Activated CD8-positive, alpha-beta memory T cell treated with anti-CD3 and anti-CD28 coated beads, Interleukin-2, amount 50 U/mL, for 4 hours (primary cell): ENCODE measurements around the gene PDE6A.

Source experiments
- DNase-seq: peaks from one replicate; pipeline ENCODE4 v3.0.0-alpha.2; 2020

The PDE6A gene

GRCh38 chr5:149924486-149924885 lies 20.1 kb downstream of the PDE6A start:
- DNase-seq, result no peak

DNA sequence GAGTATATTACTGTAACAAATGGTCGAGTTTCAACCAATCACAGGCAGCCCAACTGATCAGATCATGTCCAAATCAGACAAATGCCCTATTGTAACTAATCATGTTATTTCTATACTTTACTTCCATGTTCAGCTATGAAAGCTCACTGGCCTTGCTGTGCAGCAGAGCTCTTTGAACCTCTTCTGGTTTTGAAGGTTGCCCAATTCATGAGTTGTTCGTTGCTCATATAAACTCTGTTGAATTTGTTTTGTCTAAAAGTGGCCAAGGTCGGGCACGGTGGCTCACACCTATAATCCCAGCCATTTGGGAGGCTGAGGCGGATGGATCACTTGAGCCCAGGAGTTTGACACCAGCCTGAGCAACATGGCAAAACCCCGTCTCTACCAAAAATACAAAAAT lies 21.6 kb downstream of the PDE6A start:
- no peak for DNase-seq

DNA sequence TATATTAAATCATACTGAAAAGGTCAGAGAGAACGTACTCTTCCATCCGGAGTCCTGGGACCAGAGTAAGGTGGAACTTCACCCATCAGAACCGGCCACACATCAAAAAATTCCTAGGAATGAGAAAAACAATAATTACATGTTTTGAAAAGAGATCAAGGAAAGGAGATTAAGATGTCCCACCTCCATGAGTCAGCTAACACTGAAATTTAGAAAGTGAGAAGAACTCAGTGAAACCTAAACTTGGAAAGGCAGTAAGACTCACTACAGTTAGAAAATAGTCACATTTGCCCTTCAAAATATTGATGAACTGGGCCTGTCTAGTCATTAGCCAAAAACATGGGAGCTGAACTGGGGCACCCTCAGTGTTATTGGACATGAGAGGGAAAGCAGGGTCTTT lies 23.0 kb downstream of the PDE6A start:
- no peak for DNase-seq

DNA sequence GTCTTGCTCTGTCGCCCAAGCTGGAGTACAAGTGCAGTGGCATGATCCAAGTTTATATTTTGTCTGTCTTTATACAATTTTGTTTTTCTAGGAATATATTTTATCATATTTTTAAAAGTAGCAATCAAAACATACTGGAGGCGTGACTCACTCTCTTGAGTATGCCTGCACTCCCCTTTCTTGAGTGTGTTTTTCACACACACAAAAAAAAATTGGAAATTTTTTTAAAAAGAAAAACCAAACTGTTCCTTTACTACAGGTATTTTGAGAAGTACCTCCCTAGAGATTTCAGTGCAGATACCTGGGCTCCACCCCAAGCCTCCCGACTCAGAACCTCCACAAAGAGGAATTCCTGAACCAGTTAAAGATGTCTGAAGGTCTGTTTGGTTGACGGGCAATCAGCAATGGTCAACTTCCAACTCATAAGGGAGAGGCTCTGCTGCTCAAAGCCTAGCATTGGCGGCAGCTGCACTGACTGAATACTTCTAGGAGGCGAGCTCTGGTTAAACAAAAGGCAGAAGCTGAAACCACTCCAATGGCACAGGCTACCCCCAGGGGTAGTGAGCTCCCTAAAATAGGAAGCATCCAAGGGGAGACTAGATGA lies 27.4 kb downstream of the PDE6A start:
- no peak for DNase-seq

- DNase-seq, result no peak
Measured at GRCh38 chr5:149916334-149917072, 28.1 kb downstream of the PDE6A start.

GRCh38 chr5:149915392-149916260 lies 29.0 kb downstream of the PDE6A start:
- no peak for DNase-seq

DNA sequence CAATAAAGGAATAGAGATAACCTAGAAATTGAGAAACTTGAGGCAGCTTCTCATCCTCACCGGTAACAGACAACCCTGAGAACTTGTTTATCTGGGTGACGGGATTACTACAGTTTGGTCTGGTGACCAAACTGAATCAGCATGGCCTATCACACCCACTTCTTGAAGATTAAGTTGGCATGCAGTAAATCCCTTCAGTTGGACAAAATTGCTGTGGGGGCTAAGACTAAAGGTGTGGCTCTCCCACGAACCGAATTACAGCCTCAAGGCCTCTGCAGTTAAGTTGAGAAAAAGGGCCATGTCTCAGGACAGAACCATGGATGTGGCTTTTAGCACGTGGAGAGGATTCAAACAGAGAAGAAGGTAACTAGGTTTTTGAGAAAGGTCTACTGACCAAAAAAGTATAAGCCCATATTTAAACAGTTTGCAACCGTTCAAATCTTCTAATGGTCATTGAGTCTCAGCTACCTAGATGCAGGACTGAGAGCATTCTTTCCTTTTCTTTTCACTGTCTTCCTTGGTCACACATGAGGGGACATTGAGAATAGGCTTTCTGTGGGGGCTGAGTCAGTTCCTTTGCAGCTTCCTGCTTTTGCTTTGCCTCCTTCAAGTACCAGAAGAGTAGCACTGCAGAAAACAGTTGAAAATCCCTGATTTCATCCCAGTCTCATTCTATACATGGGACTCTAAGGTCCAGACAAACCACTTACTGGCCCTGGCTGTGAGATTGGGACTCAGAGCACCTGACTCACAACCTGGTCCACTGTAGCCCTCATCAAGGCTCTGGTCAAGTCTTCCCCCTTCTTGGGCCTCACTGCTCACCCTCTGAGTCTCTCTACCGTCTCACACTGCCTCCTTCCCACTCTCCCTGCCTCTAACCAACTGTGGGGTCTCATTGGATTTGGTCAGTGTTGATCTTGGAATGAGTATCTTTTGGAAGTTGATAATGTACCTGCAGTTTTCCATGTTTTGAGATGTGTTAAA lies 30.9 kb downstream of the PDE6A start:
- no peak for DNase-seq

DNA sequence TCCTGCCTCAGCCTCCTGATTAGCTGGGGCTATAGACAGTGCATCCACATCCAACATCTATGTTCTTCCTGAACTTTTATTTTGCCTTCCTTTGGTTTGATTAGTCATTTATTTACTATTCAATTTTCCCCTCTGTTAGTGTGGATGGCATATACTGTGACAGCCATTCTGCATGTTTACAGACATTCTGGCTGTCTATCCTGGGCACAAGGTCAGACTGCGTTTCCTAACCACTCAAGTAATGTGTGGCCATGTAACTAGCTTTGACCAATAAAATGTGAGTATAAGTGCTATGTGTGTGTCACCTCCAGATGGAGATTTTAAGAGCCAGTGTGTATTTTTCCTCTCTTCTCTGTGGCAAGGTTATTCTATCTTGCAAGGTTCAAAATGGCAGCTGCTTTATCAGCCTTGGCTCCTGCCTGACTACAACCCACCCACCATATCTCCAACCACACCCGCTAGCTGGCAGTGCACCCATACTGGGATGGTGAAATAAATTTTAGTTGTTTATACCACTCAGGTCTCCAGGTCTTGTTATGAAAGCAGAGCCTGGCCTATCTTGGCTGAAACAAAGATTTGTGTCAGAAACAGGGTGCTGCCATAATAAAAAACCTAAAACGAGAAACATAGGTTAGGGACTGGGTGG lies 32.2 kb downstream of the PDE6A start:
- DNase-seq, result no peak

DNA sequence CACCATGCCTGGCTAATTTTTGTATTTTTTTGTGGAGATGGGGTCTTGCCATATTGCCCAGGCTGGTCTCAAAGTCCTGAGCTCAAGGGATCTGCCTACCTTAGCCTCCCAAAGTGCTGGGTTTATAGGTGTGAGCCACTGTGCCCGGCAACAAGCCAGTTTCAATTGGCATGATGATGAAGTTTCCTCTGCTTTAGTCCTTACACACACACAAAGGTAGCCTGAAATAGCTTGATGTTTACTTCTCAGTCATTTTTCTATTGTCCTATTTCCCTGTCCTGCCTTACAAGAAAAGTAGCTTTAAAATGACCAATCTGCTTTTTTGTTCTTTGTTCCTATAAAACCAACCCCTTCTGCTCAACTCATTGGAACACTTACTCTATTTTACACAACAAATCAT lies 33.6 kb downstream of the PDE6A start:
- DNase-seq, result no peak

- no peak for DNase-seq
Measured at GRCh38 chr5:149907828-149908227, 36.8 kb downstream of the PDE6A start.

DNA sequence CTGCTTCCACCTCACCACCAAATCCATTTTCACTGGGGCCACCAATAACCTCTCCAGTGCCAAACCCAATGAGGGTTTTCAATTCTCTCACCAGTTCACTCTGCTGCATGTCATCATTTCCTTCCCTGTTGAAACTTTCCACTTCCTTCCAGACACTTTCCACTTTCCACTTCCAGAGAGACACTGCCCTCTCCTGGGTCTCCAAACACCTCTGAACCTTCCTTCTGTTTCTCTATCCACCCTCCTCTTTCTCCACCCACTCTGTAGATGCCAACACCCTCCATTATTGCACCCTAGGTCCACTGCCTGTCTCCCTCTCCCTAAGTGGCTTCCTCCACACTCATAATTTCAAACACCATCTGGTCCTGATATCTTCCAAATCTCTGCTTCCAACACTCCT lies 39.6 kb downstream of the PDE6A start:
- no peak for DNase-seq

GRCh38 chr5:149904293-149904886 lies 40.2 kb downstream of the PDE6A start:
- no peak for DNase-seq

GRCh38 chr5:149903404-149903803 lies 41.2 kb downstream of the PDE6A start:
- DNase-seq, result no peak

DNA sequence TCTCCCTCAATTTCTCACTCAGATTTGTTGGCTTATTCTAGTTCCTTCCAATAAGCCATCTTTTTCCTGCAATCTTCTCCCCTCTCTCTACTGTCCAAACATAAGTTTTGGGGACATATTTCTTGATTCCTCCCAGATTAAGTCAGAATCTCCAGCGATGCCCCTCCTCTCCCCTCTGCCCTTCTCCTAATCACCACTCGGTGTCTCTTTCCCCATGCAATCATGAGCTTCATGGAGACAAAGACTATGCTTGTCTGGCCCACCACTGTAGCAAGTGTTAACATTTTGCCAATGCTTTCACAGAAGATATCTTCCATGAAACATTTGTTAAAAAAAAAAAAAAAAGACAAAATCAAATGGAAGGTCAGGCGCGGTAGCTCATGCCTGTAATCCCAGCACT lies 42.4 kb downstream of the PDE6A start:
- DNase-seq, result no peak

DNA sequence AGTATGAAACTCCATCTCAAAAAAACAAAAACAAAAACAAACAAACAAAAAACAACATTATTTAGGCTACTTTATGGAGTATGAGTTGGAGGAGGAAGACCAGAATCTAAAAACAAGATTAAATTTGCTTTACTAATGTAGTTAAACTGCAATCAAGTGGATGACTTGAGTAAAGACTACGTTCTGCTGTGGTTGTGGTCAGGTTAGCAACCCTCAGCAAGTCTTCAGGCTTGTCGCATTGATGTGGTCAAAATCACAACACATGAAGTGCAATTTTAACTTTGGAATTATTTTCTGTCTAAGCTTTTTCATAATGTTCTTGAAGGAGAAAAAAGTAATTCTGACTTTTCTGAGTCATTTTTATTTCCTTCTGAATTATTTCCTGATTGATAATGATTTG lies 43.1 kb downstream of the PDE6A start:
- no peak for DNase-seq

DNA sequence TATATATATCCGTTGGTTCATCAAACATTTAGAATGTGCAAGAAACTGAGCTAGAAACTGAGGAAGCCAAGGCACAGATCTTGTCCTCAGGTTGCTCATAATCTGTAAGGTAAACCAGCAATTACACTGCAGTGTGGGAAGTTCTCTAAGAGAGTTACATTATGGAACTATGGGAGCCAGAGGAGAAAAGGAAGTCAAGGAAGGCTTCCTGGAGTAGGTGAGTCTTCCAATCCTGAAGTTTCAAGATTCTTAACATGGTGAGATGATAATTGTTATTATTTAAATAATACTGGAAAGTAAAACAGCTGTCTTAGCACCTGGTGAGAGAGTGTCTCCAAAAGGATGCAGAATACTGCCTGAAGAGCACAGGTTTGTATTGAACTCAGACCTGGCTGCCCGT lies 44.2 kb downstream of the PDE6A start:
- DNase-seq, result no peak

DNA sequence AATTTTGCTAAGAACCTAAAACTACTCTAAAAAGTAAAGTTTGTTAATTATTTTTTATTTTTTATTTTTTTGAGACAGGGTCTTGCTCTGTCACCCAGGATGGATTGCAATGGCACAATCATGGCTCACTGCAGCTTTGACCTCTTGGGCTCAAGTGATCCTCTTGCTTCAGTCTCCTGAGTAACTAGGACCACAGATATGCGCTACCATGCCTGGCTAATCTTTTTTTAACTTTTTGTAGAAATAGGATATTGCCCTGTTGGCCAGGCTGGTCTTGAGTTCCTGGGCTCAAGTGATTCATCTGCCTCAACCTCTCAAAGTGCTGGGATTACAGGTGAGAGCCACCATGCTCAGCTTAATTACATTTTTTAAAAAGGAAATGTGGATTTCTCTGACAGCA lies 45.8 kb downstream of the PDE6A start:
- no peak for DNase-seq

GRCh38 chr5:149895416-149896345 lies 48.9 kb downstream of the PDE6A start:
- no peak for DNase-seq

DNA sequence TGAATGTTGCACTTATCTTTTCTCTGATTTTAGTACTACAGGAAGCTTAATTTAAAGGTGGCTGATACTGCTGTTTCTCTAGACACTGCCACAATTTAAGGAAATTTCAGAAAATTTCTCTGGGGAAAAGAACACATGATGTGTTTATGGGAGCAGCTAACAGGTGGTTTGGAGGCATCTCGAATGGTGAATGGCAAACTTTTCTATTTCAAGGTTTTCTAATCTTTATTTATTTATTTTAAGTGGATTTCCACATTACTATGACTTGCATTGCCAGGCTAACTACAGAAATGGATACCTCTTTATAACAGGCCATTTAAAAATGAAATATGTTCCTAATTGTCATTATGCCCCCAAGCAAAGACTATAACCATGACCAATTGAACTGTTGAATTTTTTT lies 50.4 kb downstream of the PDE6A start:
- no peak for DNase-seq

- no peak for DNase-seq
Measured at GRCh38 chr5:149893403-149893931, 51.1 kb downstream of the PDE6A start.
